ENCODE data around the gene PCMTD2.

The PCMTD2 gene

GRCh38 chr20:64255361-64256281 is at the start of gene PCMTD2:
Gene PCMTD2 (plus strand): TSS chr20:64255748. CDS start chr20:64259966, 4,218 bp downstream.
- DNase-seq (ENCODE audit: low read depth), result peak; percentile 79

- no peak for DNase-seq (ENCODE audit: low read depth)
Measured at GRCh38 chr20:64206614-64207013, 48.9 kb upstream of the PCMTD2 start.

GRCh38 chr20:64207641-64208590 is 47.6 kb upstream of the PCMTD2 start:
- no peak for DNase-seq (ENCODE audit: low read depth)

GRCh38 chr20:64209148-64209547 is 46.4 kb upstream of the PCMTD2 start:
- DNase-seq (ENCODE audit: low read depth), result no peak

- no peak for DNase-seq (ENCODE audit: low read depth)
Measured at GRCh38 chr20:64210656-64211369, 44.7 kb upstream of the PCMTD2 start.

GRCh38 chr20:64211874-64212658 is 43.5 kb upstream of the PCMTD2 start:
- DNase-seq (ENCODE audit: low read depth), result no peak

- peak; percentile 59 for DNase-seq (ENCODE audit: low read depth)
Measured at GRCh38 chr20:64212755-64213154, 42.8 kb upstream of the PCMTD2 start.

GRCh38 chr20:64214113-64214512 is 41.4 kb upstream of the PCMTD2 start:
- no peak for DNase-seq (ENCODE audit: low read depth)

- no peak for DNase-seq (ENCODE audit: low read depth)
Measured at GRCh38 chr20:64214952-64215351, 40.6 kb upstream of the PCMTD2 start.

- no peak for DNase-seq (ENCODE audit: low read depth)
Measured at GRCh38 chr20:64216036-64216435, 39.5 kb upstream of the PCMTD2 start.

GRCh38 chr20:64216910-64217309 is 38.6 kb upstream of the PCMTD2 start:
- no peak for DNase-seq (ENCODE audit: low read depth)

GRCh38 chr20:64217539-64218221 is 37.9 kb upstream of the PCMTD2 start:
- DNase-seq (ENCODE audit: low read depth), result no peak

GRCh38 chr20:64219202-64219601 is 36.3 kb upstream of the PCMTD2 start:
- no peak for DNase-seq (ENCODE audit: low read depth)

- no peak for DNase-seq (ENCODE audit: low read depth)
Measured at GRCh38 chr20:64219730-64220129, 35.8 kb upstream of the PCMTD2 start.

- DNase-seq (ENCODE audit: low read depth), result no peak
Measured at GRCh38 chr20:64220420-64220819, 35.1 kb upstream of the PCMTD2 start.

- DNase-seq (ENCODE audit: low read depth), result no peak
Measured at GRCh38 chr20:64220891-64221527, 34.5 kb upstream of the PCMTD2 start.

- peak; percentile 32 for DNase-seq (ENCODE audit: low read depth)
Measured at GRCh38 chr20:64222291-64222735, 33.2 kb upstream of the PCMTD2 start.

GRCh38 chr20:64222851-64223525 is 32.6 kb upstream of the PCMTD2 start:
- DNase-seq (ENCODE audit: low read depth), result no peak

GRCh38 chr20:64223526-64224067 is 32.0 kb upstream of the PCMTD2 start:
- DNase-seq (ENCODE audit: low read depth), result peak; percentile 31
